ENCODE data around the gene SETDB2. TPM values are rescaled to one million over a fixed set of nuclear protein-coding genes. Genes with fewer than 3 reads are reported as not detected.
A peak's percentile ranks its signal among the peaks of the same experiment; 100 is the strongest.

Gene SETDB2
- total RNA-seq, 1 experiment from 2014 or later = 7.3 TPM

- Mint-ChIP-seq H3K4me1 (ENCODE audit: insufficient read depth, unreplicated experiment) (peaks cover 7% of the 10 kb centered on the region), H3K27me3 (ENCODE audit: insufficient read depth, unreplicated experiment) (no peaks in the 10 kb centered on the region), H3K36me3 (ENCODE audit: insufficient read depth, unreplicated experiment) (peaks cover 6% of the 10 kb centered on the region), H3K27ac (ENCODE audit: low read depth, unreplicated experiment) (peak overlapping the region; percentile 99), H3K4me3 (ENCODE audit: unreplicated experiment) (peak overlapping the region; percentile 92), H3K9me3 (ENCODE audit: unreplicated experiment) (no peaks in the 10 kb centered on the region)
- intact Hi-C loops (cut with micrococcal nuclease) = loop anchor here (5.0 kb wide), 1 partner anchor 494 kb away; the partner anchor contains the start of gene SPRYD7
- POLR2A ChIA-PET = interaction anchor here (0.7 to 4.8 kb wide), 23 partner anchors 11 to 1469 kb away, joined by 3 to 46 read pairs (median 7); partner anchors contain the start of genes CDADC1, EBPL, PHF11 and RCBTB1
- CTCF ChIA-PET = interaction anchor here (0.5 to 1.3 kb wide), 11 partner anchors 8 to 164 kb away, joined by 3 to 8 read pairs (median 3); no protein-coding TSS in a partner anchor
- TSS peak; percentile 72 for BruUV-seq (replicated peaks)
- DNase-seq (ENCODE audit: unreplicated experiment) = peak; percentile 43
- TF ChIP-seq, protein P1, sequence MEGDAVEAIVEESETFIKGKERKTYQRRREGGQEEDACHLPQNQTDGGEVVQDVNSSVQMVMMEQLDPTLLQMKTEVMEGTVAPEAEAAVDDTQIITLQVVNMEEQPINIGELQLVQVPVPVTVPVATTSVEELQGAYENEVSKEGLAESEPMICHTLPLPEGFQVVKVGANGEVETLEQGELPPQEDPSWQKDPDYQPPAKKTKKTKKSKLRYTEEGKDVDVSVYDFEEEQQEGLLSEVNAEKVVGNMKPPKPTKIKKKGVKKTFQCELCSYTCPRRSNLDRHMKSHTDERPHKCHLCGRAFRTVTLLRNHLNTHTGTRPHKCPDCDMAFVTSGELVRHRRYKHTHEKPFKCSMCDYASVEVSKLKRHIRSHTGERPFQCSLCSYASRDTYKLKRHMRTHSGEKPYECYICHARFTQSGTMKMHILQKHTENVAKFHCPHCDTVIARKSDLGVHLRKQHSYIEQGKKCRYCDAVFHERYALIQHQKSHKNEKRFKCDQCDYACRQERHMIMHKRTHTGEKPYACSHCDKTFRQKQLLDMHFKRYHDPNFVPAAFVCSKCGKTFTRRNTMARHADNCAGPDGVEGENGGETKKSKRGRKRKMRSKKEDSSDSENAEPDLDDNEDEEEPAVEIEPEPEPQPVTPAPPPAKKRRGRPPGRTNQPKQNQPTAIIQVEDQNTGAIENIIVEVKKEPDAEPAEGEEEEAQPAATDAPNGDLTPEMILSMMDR (IDR thresholded peaks at IDR 0.05; ENCODE audit: unreplicated experiment) = no peak
Measured at GRCh38 chr13:49443357-49443703, 744 bp upstream of the SETDB2 start.

- TSS peak; percentile 53 for BruUV-seq (replicated peaks)
- TF ChIP-seq, protein P1 (IDR thresholded peaks at IDR 0.05; ENCODE audit: unreplicated experiment) = no peak
- no peaks in the 10 kb centered on the region for H3K27me3 Mint-ChIP-seq (ENCODE audit: insufficient read depth, unreplicated experiment)
Measured at GRCh38 chr13:49444524-49445395, 686 bp downstream of the SETDB2 start.

GRCh38 chr13:49446473-49446872 lies 2.4 kb downstream of the SETDB2 start:
- H3K36me3 Mint-ChIP-seq (ENCODE audit: insufficient read depth, unreplicated experiment) = peaks cover 6% of the 10 kb centered on the region
- CTCF ChIA-PET = interaction anchor here (1.0 to 1.8 kb wide), 3 partner anchors 157 to 198 kb away, joined by 3 to 7 read pairs (median 4); no protein-coding TSS in a partner anchor
- POLR2A ChIA-PET = interaction anchor here (0.6 to 4.8 kb wide), 6 partner anchors 16 to 354 kb away, joined by 3 to 37 read pairs (median 14); partner anchors contain the start of genes CDADC1 and PHF11
- no peaks in the 10 kb centered on the region for H3K9me3 Mint-ChIP-seq (ENCODE audit: unreplicated experiment)
- H3K4me1 Mint-ChIP-seq (ENCODE audit: insufficient read depth, unreplicated experiment) = peaks cover 13% of the 10 kb centered on the region
- peak overlapping the region; percentile 99 for H3K27ac Mint-ChIP-seq (ENCODE audit: low read depth, unreplicated experiment)
- no TSS peak for BruUV-seq (replicated peaks)
- H3K4me3 Mint-ChIP-seq (ENCODE audit: unreplicated experiment) = peak overlapping the region; percentile 92
- TF ChIP-seq, protein P1 (IDR thresholded peaks at IDR 0.05; ENCODE audit: unreplicated experiment) = no peak
- H3K27me3 Mint-ChIP-seq (ENCODE audit: insufficient read depth, unreplicated experiment) = no peaks in the 10 kb centered on the region
- intact Hi-C loops (cut with micrococcal nuclease) = no loop called here
- no peak for DNase-seq (ENCODE audit: unreplicated experiment)

More at GRCh38 chr13:49444524-49445395, 686 bp downstream of the SETDB2 start:
- intact Hi-C loops (cut with micrococcal nuclease) = loop anchor here (1.0 to 5.0 kb wide), 3 partner anchors 50 to 493 kb away; partner anchors contain the start of genes PHF11 and SPRYD7
- ChIA-PET CTCF (interaction anchor here (0.6 to 1.6 kb wide), 10 partner anchors 9 to 1120 kb away, joined by 3 to 6 read pairs (median 3); no protein-coding TSS in a partner anchor), POLR2A (interaction anchor here (0.6 to 4.8 kb wide), 30 partner anchors 9 to 492 kb away, joined by 3 to 46 read pairs (median 4); partner anchors contain the start of genes CDADC1, EBPL, KPNA3 and PHF11)
- H3K27ac Mint-ChIP-seq (ENCODE audit: low read depth, unreplicated experiment) = peak overlapping the region; percentile 99
- H3K9me3 Mint-ChIP-seq (ENCODE audit: unreplicated experiment) = no peaks in the 10 kb centered on the region
- peak; percentile 48 for DNase-seq (ENCODE audit: unreplicated experiment)
- H3K4me3 Mint-ChIP-seq (ENCODE audit: unreplicated experiment) = peak overlapping the region; percentile 92
- peaks cover 6% of the 10 kb centered on the region for H3K36me3 Mint-ChIP-seq (ENCODE audit: insufficient read depth, unreplicated experiment)
- H3K4me1 Mint-ChIP-seq (ENCODE audit: insufficient read depth, unreplicated experiment) = peaks cover 7% of the 10 kb centered on the region

GRCh38 chr13:49448753-49449152 lies 4.7 kb downstream of the SETDB2 start:
- H3K36me3 Mint-ChIP-seq (ENCODE audit: insufficient read depth, unreplicated experiment) = peaks cover 14% of the 10 kb centered on the region
- no peak overlapping the region for H3K4me3 Mint-ChIP-seq (ENCODE audit: unreplicated experiment)
- ChIA-PET CTCF (interaction anchor here (0.6 to 1.3 kb wide), 2 partner anchors 10 to 134 kb away, joined by 3 to 4 read pairs; no protein-coding TSS in a partner anchor), POLR2A (interaction anchor here (1.3 to 1.8 kb wide), 4 partner anchors 12 to 135 kb away, joined by 3 to 5 read pairs (median 4); partner anchors contain the start of gene PHF11)
- no peak for DNase-seq (ENCODE audit: unreplicated experiment)
- peak overlapping the region; percentile 59 for H3K27ac Mint-ChIP-seq (ENCODE audit: low read depth, unreplicated experiment)
- intact Hi-C loops (cut with micrococcal nuclease) = no loop called here
- peaks cover 13% of the 10 kb centered on the region for H3K4me1 Mint-ChIP-seq (ENCODE audit: insufficient read depth, unreplicated experiment)
- no peaks in the 10 kb centered on the region for H3K27me3 Mint-ChIP-seq (ENCODE audit: insufficient read depth, unreplicated experiment)
- TF ChIP-seq, protein P1 (IDR thresholded peaks at IDR 0.05; ENCODE audit: unreplicated experiment) = no peak
- no TSS peak for BruUV-seq (replicated peaks)
- H3K9me3 Mint-ChIP-seq (ENCODE audit: unreplicated experiment) = no peaks in the 10 kb centered on the region
